Trophoblast cell (in vitro differentiated cells and primary cell): ENCODE measurements around the gene OPA1.

Experiments used
- DNase-seq, 2 donors: peaks; one replicate each; pipeline ENCODE4 v3.0.0-alpha.2; 2016
- H2AFZ ChIP-seq: 2 replicates; pipeline ENCODE4 v1.6.1; 2013; ENCODE audit warnings: low read length, moderate library complexity, mild to moderate bottlenecking; ENCODE audit not compliant: insufficient read depth, poor library complexity
- H2AK5ac ChIP-seq: 2 replicates; pipeline ENCODE4 v1.6.1; 2013; ENCODE audit warnings: mild to moderate bottlenecking, low read length
- H2BK120ac ChIP-seq: 2 replicates; pipeline ENCODE4 v1.6.1; 2013; ENCODE audit warnings: low read length, mild to moderate bottlenecking, moderate library complexity; ENCODE audit not compliant: insufficient read depth, poor library complexity
- H2BK12ac ChIP-seq: 2 replicates; pipeline ENCODE4 v1.6.1; 2013; ENCODE audit warnings: mild to moderate bottlenecking, low read length, moderate library complexity
- H2BK5ac ChIP-seq: 2 replicates; pipeline ENCODE4 v1.6.1; 2013; ENCODE audit warnings: low read length, low read depth, moderate library complexity, mild to moderate bottlenecking; ENCODE audit not compliant: poor library complexity
- H3K14ac ChIP-seq: 2 replicates; pipeline ENCODE4 v1.6.1; 2013; ENCODE audit warnings: mild to moderate bottlenecking, low read length
- H3K18ac ChIP-seq: 2 replicates; pipeline ENCODE4 v1.6.1; 2013; ENCODE audit warnings: mild to moderate bottlenecking, low read length
- H3K23ac ChIP-seq: 2 replicates; pipeline ENCODE4 v1.6.1; 2013; ENCODE audit warnings: low read length
- H3K27ac ChIP-seq: 2 replicates; pipeline ENCODE4 v1.5.1; 2013; ENCODE audit warnings: low read depth, mild to moderate bottlenecking, inconsistent platforms, low read length, moderate library complexity
- H3K27me3 ChIP-seq: 2 replicates; pipeline ENCODE4 v1.6.1; 2013; ENCODE audit warnings: inconsistent platforms, mild to moderate bottlenecking, low read length, moderate library complexity; ENCODE audit not compliant: insufficient read depth
- H3K36me3 ChIP-seq, 2 experiments: 1 replicate in 1 of 2; 2 replicates in 1 of 2; pipeline ENCODE4 v1.6.1; 2013; ENCODE audit warnings: low read length in 2 of 2, mild to moderate bottlenecking in 2 of 2, moderate library complexity in 1 of 2; ENCODE audit not compliant: insufficient read depth in 2 of 2, control insufficient read depth in 1 of 2
- H3K4ac ChIP-seq: 2 replicates; pipeline ENCODE4 v1.6.1; 2013; ENCODE audit warnings: low read depth, mild to moderate bottlenecking, low read length, moderate library complexity
- H3K4me1 ChIP-seq, 2 experiments: 1 replicate in 1 of 2; 2 replicates in 1 of 2; pipeline ENCODE4 v1.6.1; 2013; ENCODE audit warnings: low read length in 2 of 2, mild to moderate bottlenecking in 2 of 2, moderate library complexity in 1 of 2; ENCODE audit not compliant: insufficient read depth in 2 of 2, control insufficient read depth in 1 of 2
- H3K4me2 ChIP-seq: 2 replicates; pipeline ENCODE4 v1.6.1; 2013; ENCODE audit warnings: inconsistent platforms, mild to moderate bottlenecking, low read length, moderate library complexity
- H3K4me3 ChIP-seq: 2 replicates; pipeline ENCODE4 v1.5.1; 2013; ENCODE audit warnings: mild to moderate bottlenecking, low read depth, low read length, inconsistent platforms
- H3K79me1 ChIP-seq: one replicate; pipeline ENCODE4 v1.6.1; 2013; ENCODE audit warnings: low read length
- H3K79me2 ChIP-seq: 2 replicates; pipeline ENCODE4 v1.6.1; 2013; ENCODE audit warnings: low read length, mild to moderate bottlenecking; ENCODE audit not compliant: control insufficient read depth, insufficient read depth, poor library complexity
- H3K9ac ChIP-seq: 2 replicates; pipeline ENCODE4 v1.6.1; 2013; ENCODE audit warnings: mild to moderate bottlenecking, low read length
- H3K9me3 ChIP-seq: 2 replicates; pipeline ENCODE4 v1.6.1; 2013; ENCODE audit warnings: low read depth, mild to moderate bottlenecking, control low read depth, inconsistent platforms, low read length; ENCODE audit not compliant: insufficient read depth
- H4K12ac ChIP-seq: 2 replicates; pipeline ENCODE4 v1.6.1; 2013; ENCODE audit warnings: low read depth, mild to moderate bottlenecking, low read length, moderate library complexity
- H4K8ac ChIP-seq: 2 replicates; pipeline ENCODE4 v1.6.1; 2013; ENCODE audit warnings: low read depth, mild to moderate bottlenecking, low read length, moderate library complexity
- H4K91ac ChIP-seq: one replicate; pipeline ENCODE4 v1.6.1; 2013; ENCODE audit warnings: low read depth, mild to moderate bottlenecking, low read length, moderate library complexity
- WGBS: extraction: QIAGEN DNeasy Blood & Tissue Kit; methylation state at CpG from one replicate; pipeline ENCODE4 v1.1.7; 2013; ENCODE audit warnings: missing lambda C conversion rate; ENCODE audit not compliant: insufficient read length, insufficient coverage; ENCODE audit errors: extremely low coverage; 5-methylcytosine and 5-hydroxymethylcytosine counted together

The OPA1 gene

GRCh38 chr3:193681631-193682030 lies 88.6 kb downstream of the OPA1 start:
- Histone ChIP-seq H3K79me2 (no peaks in the 10 kb centered on the region), H3K14ac (no peak overlapping the region), H4K8ac (no peak overlapping the region), H4K12ac (no peak overlapping the region), H2AFZ (no peak overlapping the region), H2BK12ac (no peak overlapping the region), H3K4me2 (no peak overlapping the region), H3K23ac (no peak overlapping the region), H3K27ac (no peak overlapping the region), H3K36me3 (peaks cover 1 to 2% of the 10 kb centered on the region in 2 experiments), H3K4me3 (no peak overlapping the region), H3K9me3 (no peaks in the 10 kb centered on the region), H3K27me3 (no peaks in the 10 kb centered on the region), H3K18ac (no peak overlapping the region), H2BK5ac (no peak overlapping the region), H3K4me1 (no peaks in the 10 kb centered on the region), H4K91ac (no peak overlapping the region), H3K9ac (no peak overlapping the region), H3K4ac (no peak overlapping the region), H2AK5ac (no peak overlapping the region), H3K79me1 (no peaks in the 10 kb centered on the region), H2BK120ac (no peak overlapping the region)
- no peak for DNase-seq
- WGBS: no CpG with 5 or more reads among the region's 1 CpG

DNA sequence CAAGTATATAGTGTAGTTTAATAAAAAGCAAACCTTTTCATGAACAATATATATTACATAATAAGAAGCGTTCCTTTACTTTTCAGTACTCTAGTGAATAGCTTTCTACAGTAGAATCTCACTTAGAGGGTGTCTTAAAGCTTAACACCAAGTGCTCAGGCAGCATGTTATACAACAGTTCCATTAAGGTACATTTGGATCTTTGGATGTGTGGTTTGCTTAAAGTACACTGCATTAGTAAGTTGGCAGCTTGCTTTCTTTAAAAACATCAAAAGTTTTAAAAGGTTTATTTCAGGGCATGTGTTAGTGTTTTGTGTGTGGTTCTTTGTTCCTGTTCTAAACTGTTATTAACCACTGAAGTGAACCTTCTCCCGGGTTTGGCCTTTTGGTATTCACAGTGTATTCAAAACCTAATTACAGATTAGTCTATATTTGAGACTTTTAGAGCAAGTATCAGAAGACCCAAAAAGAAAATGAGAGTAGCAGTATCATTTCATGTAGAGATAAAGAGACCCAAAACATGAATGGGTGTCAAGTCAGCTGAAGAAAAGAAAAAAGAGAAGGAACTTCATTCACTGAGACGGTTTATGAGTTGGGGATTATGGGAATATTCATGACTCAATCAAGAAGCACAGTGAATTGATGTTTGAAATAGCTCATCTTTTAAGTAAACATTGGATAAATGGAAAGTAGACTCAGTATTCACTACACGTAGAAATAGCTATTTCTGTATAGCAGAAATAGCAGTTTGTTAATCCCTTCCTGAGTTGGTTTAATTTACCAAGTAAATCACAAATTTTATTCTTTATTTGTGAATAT lies 93.9 kb downstream of the OPA1 start:
- H4K91ac ChIP-seq: no peak overlapping the region
- H4K12ac ChIP-seq: no peak overlapping the region
- no peaks in the 10 kb centered on the region for H3K79me2 ChIP-seq
- H3K18ac ChIP-seq: no peak overlapping the region
- no peak overlapping the region for H2BK12ac ChIP-seq
- no peak overlapping the region for H3K4me3 ChIP-seq
- no peak overlapping the region for H3K4ac ChIP-seq
- H3K9me3 ChIP-seq: no peaks in the 10 kb centered on the region
- no peak overlapping the region for H4K8ac ChIP-seq
- no peak for DNase-seq
- no peaks in the 10 kb centered on the region for H3K79me1 ChIP-seq
- no peaks in the 10 kb centered on the region for H3K27me3 ChIP-seq
- no peak overlapping the region for H3K4me2 ChIP-seq
- no peak overlapping the region for H2AFZ ChIP-seq
- H3K4me1 ChIP-seq: no peaks in the 10 kb centered on the region
- H3K36me3 ChIP-seq: peaks cover 2 to 4% of the 10 kb centered on the region in 2 experiments
- no peak overlapping the region for H3K9ac ChIP-seq
- no peak overlapping the region for H3K23ac ChIP-seq
- H3K14ac ChIP-seq: no peak overlapping the region
- no peak overlapping the region for H2BK120ac ChIP-seq
- H3K27ac ChIP-seq: no peak overlapping the region
- WGBS: no CpG with 5 or more reads among the region's 4 CpGs
- H2BK5ac ChIP-seq: no peak overlapping the region
- H2AK5ac ChIP-seq: no peak overlapping the region

DNA sequence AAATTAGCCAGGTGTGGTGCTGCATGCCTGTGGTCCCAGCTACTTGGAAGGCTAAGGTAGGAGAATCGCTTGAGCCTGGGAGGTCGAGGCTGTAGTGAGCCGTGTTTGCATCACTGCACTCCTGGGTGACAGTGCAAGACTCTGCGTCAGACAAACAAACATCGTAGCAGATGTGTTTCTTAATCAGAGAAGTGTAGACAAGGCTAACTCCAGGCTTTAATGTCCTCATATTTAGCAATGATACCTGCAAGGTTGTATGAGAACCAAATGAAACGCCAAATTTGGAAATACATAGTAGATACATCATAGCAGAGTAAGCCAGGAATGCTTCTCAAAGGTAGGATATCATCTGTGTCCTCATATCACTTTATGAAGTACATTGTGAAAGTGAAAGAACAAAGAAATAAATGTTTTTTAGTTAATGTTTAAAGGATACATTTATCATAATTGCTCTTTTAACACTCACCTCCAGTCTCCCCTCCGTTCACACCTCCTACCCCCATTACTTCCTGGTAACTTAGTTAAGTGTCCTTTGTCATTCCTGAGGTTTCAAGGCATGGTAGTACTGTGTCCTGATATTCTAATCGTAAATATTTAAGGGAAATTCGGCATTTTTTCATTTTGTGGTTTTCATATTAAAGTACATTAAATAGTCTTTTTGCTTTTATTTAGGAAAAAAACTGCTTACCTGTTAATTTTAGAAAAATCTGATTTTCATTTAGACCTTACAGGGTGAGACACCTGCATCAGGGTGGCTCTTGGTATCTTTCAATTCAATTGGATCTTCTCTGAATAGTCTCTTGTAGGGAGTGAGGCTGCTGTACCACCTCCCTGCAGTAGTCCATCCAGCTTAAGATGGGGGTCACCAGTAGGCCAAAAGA lies 96.1 kb downstream of the OPA1 start:
- no peak overlapping the region for H2BK120ac ChIP-seq
- no peak overlapping the region for H2BK12ac ChIP-seq
- H3K4me3 ChIP-seq: no peak overlapping the region
- H3K79me2 ChIP-seq: no peaks in the 10 kb centered on the region
- no peak overlapping the region for H3K4ac ChIP-seq
- no peak overlapping the region for H2AFZ ChIP-seq
- no peak overlapping the region for H2AK5ac ChIP-seq
- H4K91ac ChIP-seq: no peak overlapping the region
- H3K9me3 ChIP-seq: no peaks in the 10 kb centered on the region
- H3K4me1 ChIP-seq: no peaks in the 10 kb centered on the region
- peaks cover 2 to 6% of the 10 kb centered on the region in 2 experiments for H3K36me3 ChIP-seq
- no peak for DNase-seq
- no peak overlapping the region for H4K12ac ChIP-seq
- no peak overlapping the region for H3K23ac ChIP-seq
- H4K8ac ChIP-seq: no peak overlapping the region
- H3K4me2 ChIP-seq: no peak overlapping the region
- H3K14ac ChIP-seq: no peak overlapping the region
- WGBS: no CpG with 5 or more reads among the region's 9 CpGs
- H3K18ac ChIP-seq: no peak overlapping the region
- H3K27ac ChIP-seq: no peak overlapping the region
- H3K79me1 ChIP-seq: no peaks in the 10 kb centered on the region
- no peak overlapping the region for H3K9ac ChIP-seq
- H2BK5ac ChIP-seq: no peak overlapping the region
- H3K27me3 ChIP-seq: no peaks in the 10 kb centered on the region

DNA sequence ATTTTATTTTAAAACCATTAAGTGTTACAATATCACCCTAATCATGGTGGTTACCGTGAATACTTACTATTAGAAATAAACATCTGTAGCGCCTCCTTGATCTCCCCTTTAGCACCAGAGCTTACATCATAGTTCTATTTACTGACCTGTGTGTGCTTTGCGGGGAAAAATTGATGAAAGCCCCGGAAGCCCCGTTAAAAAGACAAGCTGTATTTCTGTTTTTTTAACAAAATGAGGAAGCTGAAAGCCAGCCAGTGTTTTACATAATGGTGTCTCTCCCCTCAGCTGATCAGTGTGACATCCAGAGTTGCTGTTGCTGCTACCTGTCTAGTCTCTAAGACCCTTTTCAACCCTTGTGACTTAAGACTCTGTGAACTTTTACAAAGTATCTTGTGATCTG lies 100.8 kb downstream of the OPA1 start:
- Histone ChIP-seq H3K79me1 (no peaks in the 10 kb centered on the region), H3K18ac (no peak overlapping the region), H2AFZ (no peak overlapping the region), H3K4me3 (no peak overlapping the region), H3K4me2 (no peak overlapping the region), H3K14ac (no peak overlapping the region), H4K12ac (no peak overlapping the region), H2AK5ac (no peak overlapping the region), H2BK12ac (no peak overlapping the region), H3K9me3 (no peaks in the 10 kb centered on the region), H2BK5ac (no peak overlapping the region), H3K4me1 (no peaks in the 10 kb centered on the region), H4K91ac (no peak overlapping the region), H3K79me2 (no peaks in the 10 kb centered on the region), H3K27ac (no peak overlapping the region), H3K36me3 (peaks cover 2% of the 10 kb centered on the region in 2 experiments), H3K4ac (no peak overlapping the region), H4K8ac (no peak overlapping the region), H3K9ac (no peak overlapping the region), H3K27me3 (no peaks in the 10 kb centered on the region), H3K23ac (no peak overlapping the region), H2BK120ac (no peak overlapping the region)
- DNase-seq: no peak
- WGBS: no CpG with 5 or more reads among the region's 5 CpGs
